Ramos (cell line): ENCODE data around the gene PROP1.
"Not testable (repeated sequence)": the region's sequence is repeated elsewhere in the genome, so short reads cannot be mapped to it uniquely, and the experiment has no call there.

ENCODE experiments used
- in situ Hi-C: fragments of 300-500 bp; cut with MboI; formaldehyde crosslinking; loops from one replicate; pipeline ENCODE4 v1.14.3; 2022; ENCODE audit warnings: low sequenced_read_pairs; ENCODE audit not compliant: unreplicated experiment

The PROP1 gene

DNA sequence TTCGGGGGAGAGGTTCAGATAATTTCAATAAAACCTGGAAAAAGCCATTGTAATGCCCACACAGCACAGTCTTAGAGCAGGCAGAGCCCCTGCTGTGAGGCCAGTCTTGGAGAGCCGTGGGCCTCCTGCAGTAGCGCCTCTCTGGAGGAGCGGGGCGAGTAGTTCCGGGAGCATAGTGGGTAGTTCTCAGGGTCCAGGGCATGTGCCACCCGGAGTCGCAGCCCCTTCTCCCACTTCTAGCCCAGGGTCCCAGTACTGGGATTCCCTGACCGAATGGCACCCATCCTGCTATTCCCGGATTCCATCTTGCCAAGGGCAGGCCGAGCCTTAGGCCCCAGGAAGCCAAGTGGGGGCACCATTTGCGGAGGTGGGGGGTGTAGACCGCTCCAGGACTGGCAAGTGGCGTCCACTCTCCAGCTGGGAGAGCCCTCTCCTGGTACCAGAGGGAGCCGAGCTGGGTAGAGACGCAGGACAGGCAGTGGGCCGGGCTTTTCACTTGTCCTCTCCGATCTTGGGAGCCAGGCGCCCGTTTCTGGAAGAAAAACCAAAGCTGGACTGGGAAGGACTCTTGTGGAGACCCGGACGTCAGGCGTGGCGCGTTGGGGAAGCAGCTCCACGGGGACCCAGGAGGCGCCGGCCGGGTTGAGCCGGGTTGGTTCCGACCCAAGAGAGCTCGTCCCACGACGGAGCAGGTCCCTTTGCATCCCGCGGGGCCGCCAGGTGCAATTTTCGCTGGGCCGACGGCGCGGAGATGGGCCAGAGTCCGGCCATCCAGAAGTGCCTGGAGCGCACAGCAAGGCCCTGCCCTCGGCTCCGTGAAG is 12.1 kb downstream of the PROP1 start:
- in situ Hi-C loops: no loop called here

GRCh38 chr5:177982956-177983355 is 13.1 kb downstream of the PROP1 start:
- in situ Hi-C loops: no loop called here

DNA sequence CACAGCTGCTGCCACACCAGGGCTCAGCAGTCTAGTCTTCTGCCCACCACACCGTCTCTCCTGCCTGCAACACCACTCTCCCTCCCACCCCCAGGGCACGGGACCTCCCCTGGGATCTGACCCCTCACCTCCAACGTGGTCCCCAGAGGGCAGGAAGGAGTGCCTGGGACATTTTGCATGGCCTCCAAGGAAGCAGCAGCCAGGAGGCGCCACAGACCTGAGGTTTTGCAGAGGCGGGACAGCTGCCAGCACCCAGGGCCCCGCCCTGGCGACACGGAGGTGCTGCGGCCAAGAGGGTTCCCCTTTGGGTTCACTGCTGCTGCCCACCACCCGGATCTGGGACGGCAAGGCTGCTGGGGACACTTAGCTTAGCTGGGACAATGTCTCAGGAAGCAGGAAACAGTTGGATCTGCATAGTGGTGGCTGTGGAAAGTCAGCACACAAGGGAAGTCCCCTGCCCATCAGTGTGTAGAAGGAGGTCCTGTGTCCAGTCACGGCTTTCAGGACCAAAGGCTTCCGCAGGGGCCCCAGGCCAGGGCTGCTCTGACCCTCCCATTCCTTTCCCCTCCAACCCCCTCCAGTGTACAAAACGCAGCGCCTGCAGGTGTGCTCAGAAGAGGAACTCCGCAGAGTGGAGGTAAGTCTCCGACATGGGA is 13.8 kb downstream of the PROP1 start:
- in situ Hi-C loops: no loop called here

GRCh38 chr5:177981296-177982071 is 14.6 kb downstream of the PROP1 start:
- in situ Hi-C loops: no loop called here

GRCh38 chr5:177980743-177981151 is 15.3 kb downstream of the PROP1 start:
- in situ Hi-C loops: no loop called here

DNA sequence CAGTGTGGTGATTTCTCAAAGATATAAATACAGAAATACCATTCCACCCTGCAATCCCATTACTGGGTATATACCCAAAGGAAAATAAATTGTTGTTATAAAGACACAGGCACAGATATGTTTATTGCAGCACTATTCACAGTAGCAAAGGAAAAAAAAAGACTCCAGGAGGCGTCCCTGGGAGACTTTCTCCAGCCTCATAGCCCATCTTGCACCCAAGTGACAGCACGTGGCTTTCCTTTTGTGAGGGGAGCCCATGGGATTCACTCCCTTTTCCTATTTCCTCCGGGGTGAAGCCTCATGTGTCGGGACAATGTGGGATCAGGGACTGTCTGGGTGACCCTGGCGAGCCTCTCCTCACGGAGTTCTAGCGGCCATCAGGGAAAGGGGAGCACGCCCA is 18.4 kb downstream of the PROP1 start:
- in situ Hi-C loops: loop anchor here (10.0 kb wide), 1 partner anchor 87 kb away; no protein-coding TSS in a partner anchor

DNA sequence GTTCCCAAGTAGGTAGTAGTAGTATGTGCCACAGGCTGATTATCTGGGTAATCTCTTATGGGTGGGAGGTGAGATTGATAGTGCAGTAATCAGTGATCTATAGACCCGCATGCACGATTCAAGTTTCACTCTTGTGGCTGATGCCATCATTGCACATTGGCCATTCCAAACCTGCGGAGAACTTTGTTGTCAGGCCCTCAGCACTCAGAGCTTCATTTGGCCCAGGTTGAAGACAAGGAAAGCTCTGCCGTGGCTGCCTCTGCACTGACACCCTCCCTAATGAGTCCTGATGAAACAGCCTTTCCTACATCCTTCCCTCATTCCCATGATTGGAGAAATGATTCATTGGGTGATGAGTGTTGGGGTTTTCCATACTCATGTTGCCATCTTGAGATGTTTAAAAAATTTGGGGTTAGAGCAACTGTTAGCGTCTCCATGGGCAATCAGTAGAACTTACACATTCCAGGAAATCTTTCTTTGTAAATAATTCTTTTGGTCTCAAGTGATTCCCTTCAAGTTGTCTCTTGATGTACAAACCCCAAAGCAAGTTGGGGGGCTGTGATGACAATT is 22.9 kb downstream of the PROP1 start:
- in situ Hi-C loops: loop anchor here (10.0 kb wide), 1 partner anchor 92 kb away; no protein-coding TSS in a partner anchor

DNA sequence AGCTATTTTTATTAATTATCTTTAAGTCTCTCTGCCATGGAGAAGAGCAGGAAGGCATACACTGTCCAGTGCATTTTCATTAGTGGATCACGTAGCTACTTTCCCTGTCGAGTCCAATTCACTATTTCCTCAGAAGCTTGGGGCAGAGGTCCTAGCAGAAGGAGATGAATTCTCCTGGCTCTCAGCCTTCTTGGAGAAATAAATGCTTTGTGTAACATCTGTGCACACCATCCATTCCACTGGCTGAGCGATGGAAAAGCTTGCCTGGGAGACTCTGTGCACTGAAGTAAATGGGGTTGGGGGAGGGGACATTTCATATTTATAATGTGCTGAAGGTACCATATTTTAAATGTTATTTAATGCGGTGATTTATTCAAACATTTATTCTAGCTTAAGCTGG is 23.4 kb downstream of the PROP1 start:
- in situ Hi-C loops: loop anchor here (10.0 kb wide), 1 partner anchor 92 kb away; no protein-coding TSS in a partner anchor

- in situ Hi-C loops: loop anchor here (10.0 kb wide), 1 partner anchor 93 kb away; no protein-coding TSS in a partner anchor
These were observed 24.0 kb downstream of the PROP1 start for GRCh38 chr5:177972014-177972413.

- in situ Hi-C loops: no loop called here
These were observed 27.3 kb downstream of the PROP1 start for GRCh38 chr5:177968661-177969211.

DNA sequence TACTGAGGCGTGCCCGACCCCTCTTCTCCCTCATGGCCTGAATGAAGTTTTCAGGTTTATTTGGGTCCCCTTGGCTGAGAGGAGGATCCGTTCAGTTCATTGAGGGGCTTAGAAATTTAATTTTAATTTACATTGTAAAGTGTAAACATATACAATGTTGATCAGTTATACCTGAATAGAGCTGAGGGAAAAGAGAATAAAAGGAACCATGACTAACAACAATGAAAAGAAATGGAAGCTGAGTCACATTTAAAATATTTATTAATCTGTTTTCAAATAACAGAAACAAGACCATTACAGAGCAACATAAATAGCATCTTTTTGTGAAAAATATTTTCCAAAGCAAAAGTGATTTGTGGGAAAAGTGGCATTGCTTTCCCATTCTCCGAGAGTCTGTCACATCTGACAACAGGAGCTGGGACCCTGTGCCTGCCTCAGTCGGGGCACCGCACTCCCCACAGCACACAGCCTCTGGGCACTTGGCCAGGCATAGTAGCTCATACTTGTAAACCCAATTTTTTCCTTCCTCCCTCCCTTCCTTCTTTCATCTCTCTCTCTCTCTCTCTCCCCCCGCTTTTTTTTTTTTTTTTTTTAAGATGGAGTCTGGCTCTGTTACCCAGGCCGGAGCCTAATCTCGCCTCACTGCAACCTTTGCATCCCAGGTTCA is 28.7 kb downstream of the PROP1 start:
- in situ Hi-C loops: no loop called here

GRCh38 chr5:177966839-177967166 is 29.2 kb downstream of the PROP1 start:
- in situ Hi-C loops: no loop called here

- in situ Hi-C loops: no loop called here
These were observed 29.8 kb downstream of the PROP1 start for GRCh38 chr5:177966009-177966838.

DNA sequence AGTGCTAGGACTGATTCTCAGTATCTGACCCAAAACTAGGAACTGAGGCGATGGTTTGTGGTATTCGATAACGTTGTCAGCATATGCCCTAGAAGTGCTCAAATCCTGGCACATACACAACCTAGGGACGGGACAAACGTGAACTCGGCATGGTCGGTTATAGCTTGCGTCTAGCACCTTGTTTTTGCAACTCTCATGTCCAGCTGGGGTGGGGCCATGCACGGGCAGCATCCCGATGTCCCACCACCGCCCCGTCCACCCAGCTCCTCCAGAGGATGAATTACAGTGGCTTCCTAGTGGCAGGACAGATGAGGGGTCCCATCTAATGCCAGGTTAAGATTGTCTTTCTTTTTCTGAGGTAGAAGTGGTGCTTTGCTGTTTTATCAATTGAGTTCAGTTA is 31.6 kb downstream of the PROP1 start:
- in situ Hi-C loops: no loop called here

GRCh38 chr5:177963966-177964365 is 32.1 kb downstream of the PROP1 start:
- in situ Hi-C loops: no loop called here

DNA sequence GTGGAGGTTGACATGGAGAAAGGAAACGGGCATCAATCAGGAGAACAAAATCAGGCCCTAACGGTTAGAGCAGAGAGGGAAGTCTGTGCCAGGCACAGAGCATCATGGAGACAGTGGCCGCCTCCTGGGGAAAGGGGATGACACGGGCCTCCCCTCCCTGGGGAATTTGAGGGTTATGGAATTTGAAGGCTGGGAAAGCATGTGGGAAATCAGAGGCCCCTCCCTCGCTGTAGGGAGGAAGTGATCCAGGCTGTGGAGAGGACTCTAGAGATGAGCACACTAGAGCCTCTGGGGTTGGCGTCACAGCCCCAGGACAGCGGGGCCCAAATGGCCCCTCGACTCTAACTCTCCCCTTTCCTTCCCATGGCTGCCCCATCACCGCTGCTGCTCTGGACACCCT is 36.7 kb downstream of the PROP1 start:
- in situ Hi-C loops: no loop called here

DNA sequence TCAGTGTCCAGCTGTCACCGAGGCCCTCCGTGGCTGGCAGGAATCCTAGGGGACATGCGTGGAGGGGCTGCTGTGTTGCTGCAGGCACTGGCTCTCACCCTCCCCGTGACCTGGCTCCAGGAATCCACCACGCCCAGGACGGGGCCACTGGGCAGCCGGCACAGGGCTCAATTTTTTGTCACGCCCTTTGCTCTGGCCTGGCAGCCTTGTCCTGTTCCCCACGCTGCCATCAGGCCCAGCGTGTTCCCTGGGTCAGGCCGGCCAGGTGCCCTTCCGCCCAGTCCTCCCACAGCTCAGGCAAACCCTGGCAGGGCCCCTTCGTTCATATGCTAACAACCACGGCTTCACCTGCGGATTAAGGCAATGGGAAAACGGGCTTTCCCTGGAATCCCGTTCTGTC is 37.3 kb downstream of the PROP1 start:
- in situ Hi-C loops: no loop called here

GRCh38 chr5:177957241-177957640 is 38.8 kb downstream of the PROP1 start:
- in situ Hi-C loops: no loop called here

- in situ Hi-C loops: not testable (repeated sequence)
These were observed 42.9 kb downstream of the PROP1 start for GRCh38 chr5:177953101-177953500.
